GM18526 (cell line): ENCODE results near the gene DQX1.

ENCODE experiments used
- POLR2A ChIP-seq: IDR thresholded peaks from 3 replicates; pipeline ENCODE4 v1.6.1; 2011; ENCODE audit not compliant: insufficient read length; ENCODE audit errors: extremely low read depth

DQX1 gene

GRCh38 chr2:74511104-74511989, 14.7 kb downstream of the DQX1 start:
- no peak for TF ChIP-seq POLR2A

- TF ChIP-seq POLR2A, result no peak
Measured at GRCh38 chr2:74510272-74510671, 15.8 kb downstream of the DQX1 start.

GRCh38 chr2:74507926-74508520, 18.0 kb downstream of the DQX1 start:
- TF ChIP-seq POLR2A, result no peak

GRCh38 chr2:74507145-74507925, 18.7 kb downstream of the DQX1 start, which contains the start of gene PCGF1:
PCGF1 (minus strand) TSS chr2:74507695; CDS start chr2:74507668, 27 bp downstream.
- peak; percentile 88 for TF ChIP-seq POLR2A

- TF ChIP-seq POLR2A, result no peak
Measured at GRCh38 chr2:74505448-74506246, 20.4 kb downstream of the DQX1 start.

- no peak for TF ChIP-seq POLR2A
Measured at GRCh38 chr2:74504591-74504990, 21.4 kb downstream of the DQX1 start.

GRCh38 chr2:74503506-74504475, 22.2 kb downstream of the DQX1 start:
- TF ChIP-seq POLR2A, result no peak

GRCh38 chr2:74502720-74503505, 23.1 kb downstream of the DQX1 start:
- peak; percentile 65 for TF ChIP-seq POLR2A

GRCh38 chr2:74502147-74502719, 23.8 kb downstream of the DQX1 start:
- no peak for TF ChIP-seq POLR2A

- TF ChIP-seq POLR2A, result no peak
Measured at GRCh38 chr2:74501335-74502071, 24.5 kb downstream of the DQX1 start.

- no peak for TF ChIP-seq POLR2A
Measured at GRCh38 chr2:74500578-74500946, 25.5 kb downstream of the DQX1 start.
